GDM1 (cell line): Measurements from ENCODE around the gene SYCN.
"Not testable (repeated sequence)": the region's sequence is repeated elsewhere in the genome, so short reads cannot be mapped to it uniquely, and the experiment has no call there.

Source experiments
- DNase-seq: peaks from one replicate; lab custom pipeline; 2025; lab: John Stamatoyannopoulos, UW

SYCN gene

DNA sequence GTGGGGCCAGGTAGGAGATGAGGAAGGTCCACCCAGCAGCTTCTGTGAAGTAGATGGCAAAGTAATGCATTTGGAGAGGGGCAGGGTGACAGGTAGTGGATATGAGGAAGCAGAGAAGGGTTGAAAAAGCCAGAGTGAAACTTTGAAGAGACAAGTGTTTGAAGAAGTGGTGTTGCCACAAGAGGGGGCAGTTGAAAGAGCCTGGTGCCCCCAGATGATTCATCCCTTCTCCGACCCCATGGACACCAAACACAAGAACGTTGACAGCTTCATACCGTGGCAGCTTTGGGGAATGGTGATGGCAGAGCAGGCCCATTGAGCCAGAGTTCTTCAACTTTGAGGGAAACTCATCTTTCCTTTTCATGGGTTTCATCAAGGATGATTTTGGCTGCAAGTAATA lies 20.8 kb upstream of the SYCN start:
- DNase-seq: peak; percentile 12

DNA sequence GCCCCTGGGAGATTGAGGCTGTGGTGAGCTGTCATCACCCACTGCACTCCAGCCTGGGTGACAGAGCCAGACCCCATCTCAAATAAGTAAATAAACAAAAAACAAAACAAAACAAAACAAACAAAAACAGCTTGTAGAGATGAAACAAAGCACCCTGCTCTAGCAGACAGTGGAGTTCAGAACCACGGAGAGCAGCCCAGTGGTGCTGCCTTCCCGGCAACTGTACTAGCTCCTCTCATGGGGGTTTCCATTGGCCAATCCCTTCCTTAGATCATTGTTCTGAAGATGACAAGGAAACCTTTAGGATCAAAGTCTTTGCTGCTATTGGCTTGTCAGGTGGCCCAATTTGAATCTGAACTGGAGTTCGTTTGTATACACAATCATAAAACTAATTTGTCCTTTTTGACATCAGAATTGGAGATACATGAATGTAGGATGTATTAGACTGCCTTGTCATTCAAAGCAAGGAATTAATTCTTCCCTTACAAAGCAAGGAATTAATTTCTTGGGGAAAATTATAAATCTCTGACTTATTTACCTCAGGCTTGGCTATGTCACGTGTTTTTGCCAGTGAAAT lies 19.7 kb upstream of the SYCN start:
- DNase-seq: no peak

DNA sequence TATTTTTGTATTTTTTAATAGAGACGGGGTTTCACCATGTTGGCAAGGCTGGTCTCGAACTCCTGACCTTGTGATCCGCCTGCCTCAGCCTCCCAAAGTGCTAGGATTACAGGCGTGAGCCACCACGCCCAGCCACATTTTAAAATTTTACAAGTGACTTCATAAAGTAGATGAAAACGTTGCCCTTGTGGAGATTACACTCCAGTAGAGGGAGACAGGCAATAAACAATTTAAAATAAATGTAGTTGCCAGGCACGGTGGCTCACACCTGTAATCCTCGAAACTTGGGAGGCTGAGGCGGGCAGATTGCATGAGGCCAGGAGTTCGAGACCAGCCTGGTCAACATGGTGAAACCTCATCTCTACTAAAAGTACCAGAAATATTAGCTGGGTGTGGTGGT lies 15.0 kb upstream of the SYCN start:
- DNase-seq: not testable (repeated sequence)

DNA sequence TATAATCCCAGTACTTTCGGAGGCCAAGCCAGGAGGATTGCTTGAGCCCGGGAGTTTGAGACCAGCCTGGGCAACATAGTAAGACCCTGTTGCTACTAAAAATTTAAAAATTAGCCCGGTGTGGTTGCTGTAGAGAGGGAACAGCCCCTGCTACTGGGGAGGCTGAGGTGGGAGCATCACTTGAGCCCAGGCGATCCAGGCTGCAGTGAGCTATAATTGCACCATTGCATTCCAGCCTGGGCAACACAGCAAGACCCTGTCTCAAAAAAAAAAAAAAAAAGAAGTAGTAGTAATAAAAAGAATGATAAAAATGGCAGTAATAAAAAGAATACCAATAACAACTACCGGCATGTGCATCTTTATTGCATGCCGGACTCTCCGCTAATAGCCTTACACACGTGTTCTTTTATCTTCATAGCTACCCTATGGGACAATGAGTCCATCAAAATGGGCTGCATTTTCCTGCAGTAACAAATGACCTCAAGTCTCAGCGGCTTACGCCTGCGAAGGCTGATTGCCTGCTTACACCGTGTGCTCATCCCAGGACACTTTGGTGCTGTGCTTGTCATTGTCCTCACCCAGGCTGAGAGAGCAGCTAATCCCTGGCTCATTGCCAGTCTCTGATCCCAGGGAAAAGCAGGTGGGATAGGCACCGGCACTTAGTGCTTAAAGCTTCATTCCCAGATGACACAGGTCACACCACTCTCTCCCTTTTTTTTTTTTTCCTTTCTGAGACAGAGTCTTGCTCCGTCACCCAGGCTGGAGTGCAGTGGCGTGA lies 14.4 kb upstream of the SYCN start:
- DNase-seq: no peak

DNA sequence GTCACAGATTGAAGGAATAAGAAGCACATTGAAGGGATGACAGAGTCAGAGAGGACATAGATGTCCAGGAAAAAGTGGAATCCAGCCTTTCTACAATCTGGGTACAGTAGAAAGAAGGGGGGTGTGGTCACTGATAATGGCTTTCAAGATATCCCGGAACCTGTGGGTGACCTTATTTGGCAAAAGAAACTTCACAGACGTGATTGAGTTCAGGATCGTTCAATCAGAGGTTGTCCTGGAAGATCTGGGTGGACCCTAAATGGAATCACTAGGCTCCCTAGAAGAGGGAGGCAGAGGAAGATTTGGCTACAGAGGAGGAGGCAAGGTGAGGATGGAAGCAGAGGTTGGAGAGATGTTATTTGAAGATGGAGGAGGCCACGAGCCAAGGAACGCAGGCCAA lies 13.0 kb upstream of the SYCN start:
- no peak for DNase-seq

DNA sequence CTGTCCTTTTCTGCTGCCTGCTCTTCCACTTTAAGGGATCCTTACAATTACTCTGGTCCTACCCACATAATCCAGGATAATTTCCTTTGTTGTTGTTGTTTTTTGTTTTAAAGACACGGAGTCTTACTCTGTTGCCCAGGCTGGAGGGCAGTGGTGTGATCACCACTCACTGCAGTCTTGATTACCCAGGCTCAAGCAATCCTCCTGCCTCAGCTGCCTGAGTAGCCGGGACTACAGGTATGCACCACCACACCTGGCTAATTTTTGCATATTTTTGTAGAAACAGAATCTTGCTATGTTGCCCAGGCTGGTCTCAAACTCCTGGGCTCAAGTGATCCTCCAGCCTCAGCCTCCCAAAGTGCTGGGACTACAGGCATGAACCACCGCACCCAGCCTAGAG lies 11.3 kb upstream of the SYCN start:
- DNase-seq: not testable (repeated sequence)

DNA sequence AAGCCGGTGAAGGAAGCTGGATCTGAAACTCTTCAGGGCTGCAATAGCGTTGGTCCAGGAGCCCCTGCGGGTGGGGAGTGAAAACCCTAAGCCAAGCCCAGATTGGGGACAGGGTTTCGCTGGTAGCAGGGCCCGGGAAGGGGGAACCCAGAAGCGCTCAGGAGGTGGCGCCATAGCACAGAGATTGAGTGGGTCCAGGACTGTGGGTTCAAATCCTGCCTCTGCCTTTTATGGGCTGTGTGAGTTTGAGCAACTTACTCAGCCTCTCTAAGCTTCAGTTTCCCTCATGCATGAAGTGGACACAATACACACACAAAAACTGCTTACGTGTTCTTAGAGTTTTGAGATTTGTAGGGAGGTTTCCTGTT lies 8.3 kb upstream of the SYCN start:
- DNase-seq: no peak

DNA sequence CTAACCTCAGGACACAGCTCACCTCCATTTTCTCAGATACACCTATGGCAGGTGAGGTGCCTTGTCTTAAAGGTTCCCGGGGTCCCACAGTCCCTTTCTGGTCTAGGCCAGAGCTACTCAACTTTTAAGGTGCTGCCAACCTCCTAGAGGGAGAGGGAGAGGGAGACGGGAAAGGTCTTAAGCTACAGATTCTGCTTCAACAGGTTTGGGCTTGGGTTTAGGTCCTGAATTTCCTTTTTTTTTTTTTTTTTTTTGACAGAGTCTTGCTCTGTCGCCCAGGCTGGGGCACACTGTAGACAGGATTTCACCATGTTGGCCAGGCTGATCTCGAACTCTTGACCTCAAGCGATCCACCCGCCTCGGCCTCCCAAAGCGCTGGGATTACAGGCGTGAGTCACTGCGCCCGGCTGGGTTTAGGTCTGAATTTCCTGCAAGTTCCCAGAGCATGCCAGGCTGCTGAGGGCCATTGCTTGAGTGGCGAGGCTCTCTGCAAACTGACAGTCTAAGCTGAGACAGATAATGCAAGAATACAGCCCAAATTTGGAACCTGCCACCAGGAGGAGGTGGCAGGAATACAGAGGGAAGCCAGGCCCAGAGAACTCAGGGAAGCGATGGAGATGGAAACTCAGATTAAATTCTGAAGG lies 7.8 kb upstream of the SYCN start:
- DNase-seq: no peak

DNA sequence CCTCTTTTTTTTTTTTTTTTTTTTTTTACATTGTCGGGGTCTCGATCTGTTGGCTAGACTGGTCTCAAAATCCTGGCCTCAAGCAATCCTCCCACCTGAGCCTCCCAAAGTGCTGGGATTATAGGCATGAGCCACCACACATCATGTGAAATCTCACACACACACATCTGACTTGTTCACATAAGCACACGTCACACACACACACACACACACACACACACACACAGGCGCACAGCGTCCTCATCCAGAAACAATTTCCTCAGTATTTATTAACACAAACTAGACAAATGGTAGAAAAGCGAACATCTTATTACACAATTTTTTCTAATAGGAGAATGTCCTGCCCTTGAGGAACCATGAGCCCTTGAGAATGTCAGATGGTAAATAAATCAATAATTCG lies 5.1 kb upstream of the SYCN start:
- no peak for DNase-seq

DNA sequence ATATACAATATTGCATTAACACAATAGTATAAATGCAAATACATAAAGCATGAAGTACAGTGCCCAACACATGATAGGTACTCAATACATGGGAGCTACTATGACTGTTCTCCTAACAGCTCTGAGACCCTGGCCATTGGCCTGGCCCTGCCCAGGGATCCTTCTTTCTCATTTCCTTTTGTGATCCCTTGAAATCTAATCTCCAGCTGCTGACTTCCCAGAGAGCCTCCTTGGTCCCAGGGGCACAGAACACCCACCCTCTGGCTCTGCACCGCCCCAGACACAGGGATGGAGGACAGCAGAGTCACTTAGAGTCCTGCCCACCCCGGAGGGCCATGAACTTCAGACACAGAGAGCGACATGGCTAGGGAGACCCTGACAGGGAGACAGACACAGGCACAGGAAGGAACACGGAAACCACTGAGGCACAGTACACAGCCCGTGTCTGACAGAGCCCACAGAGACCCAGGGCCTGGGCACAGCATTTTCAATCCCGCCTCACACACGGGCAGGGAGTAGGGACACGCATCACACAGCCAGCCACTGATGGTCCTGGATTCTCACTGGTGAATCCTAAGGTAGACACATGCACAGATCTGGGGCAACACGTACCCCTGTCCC lies 4.2 kb upstream of the SYCN start:
- DNase-seq: no peak

DNA sequence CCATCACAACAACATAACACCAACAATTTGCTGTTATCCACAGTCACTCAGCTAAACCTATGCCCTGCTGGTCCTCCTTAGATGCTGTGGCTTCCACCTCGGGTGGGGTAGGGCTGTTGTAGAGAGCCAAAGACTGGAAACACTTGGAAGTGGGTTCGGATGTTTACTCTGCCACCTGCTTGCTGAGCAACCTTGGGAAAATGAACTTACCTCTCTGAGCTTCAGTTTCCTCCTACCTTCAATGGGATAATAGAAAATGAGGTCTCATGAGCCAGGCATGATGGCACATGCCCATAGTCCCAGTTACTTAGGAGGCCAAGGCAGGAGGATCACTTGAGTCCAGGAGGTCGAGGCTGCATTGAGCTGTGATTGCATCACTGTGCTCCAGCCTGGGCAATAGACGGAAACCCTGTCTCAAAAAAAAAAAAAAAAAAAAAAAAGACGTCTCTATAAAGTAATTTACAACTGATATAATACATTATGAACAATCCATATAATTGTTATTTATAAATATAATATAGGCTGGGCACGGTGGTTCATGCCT lies 3.3 kb upstream of the SYCN start:
- no peak for DNase-seq

DNA sequence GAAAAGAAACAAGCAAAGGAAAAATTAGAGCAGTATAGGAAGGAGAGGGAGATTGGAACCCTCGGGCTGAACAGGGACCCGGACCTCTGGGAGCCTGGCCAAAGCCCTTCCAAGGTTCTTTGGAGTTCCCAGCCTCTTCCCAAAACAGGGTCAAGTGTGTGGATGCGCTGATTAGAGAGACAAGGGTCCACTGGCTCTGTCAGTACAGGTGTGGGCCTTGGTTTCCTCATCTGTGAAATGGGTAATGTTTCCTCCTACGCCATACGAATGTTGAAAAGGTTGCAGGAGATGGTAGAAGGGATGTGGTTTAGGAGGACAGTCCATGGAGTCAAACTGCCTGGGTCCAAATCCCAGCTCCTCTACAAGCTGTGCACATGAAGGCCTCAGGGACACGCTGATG lies 2.1 kb upstream of the SYCN start:
- no peak for DNase-seq

DNA sequence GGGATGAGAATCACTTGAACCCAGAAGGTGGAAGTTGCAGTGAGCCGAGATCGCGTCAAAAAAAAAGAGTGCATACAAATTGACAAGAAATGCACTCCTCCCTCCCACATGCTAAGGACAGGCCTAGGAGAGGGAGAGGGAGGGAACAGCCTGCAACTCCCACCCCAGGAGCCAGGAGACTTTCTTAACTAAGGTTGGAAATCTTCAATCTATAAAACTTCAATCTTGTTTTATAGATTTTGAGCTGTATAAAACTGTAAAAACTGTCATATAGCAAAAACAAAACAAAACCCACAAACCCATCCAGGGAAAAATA lies 1.3 kb upstream of the SYCN start:
- no peak for DNase-seq

DNA sequence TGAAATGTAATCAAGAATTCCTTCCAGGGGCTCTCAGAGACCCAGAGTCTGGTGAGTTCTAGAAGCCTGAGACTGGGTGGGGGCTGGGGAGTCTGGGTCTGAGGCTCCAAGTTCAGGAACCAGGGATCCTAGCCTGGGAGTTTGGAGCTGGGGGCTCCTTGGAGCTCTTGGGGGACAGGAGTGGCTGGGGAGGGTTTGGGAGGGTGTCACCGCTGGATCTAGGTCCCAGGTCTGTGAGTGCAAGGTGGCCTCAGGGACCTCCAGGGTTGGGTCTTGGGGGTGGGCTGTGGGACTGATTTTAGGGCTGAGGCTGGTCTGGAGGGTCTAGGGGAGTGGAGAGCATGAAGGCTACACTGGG lies 1.1 kb downstream of the SYCN start:
- DNase-seq: no peak

DNA sequence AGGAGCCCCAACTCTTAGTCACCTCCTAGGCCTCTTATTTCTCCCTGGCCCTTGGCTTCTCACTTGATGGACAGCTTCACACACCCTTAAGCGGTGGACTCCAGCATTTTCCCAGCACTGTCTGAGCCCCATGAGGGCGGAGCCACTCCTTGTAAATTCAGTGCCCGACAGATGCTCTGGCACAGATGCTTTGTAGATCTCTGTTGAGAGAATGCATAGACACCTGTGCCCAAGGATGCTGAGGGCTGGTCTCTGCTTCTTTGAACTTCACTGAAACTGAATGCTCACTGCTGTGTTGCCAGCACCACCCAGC lies 3.3 kb downstream of the SYCN start:
- DNase-seq: no peak

DNA sequence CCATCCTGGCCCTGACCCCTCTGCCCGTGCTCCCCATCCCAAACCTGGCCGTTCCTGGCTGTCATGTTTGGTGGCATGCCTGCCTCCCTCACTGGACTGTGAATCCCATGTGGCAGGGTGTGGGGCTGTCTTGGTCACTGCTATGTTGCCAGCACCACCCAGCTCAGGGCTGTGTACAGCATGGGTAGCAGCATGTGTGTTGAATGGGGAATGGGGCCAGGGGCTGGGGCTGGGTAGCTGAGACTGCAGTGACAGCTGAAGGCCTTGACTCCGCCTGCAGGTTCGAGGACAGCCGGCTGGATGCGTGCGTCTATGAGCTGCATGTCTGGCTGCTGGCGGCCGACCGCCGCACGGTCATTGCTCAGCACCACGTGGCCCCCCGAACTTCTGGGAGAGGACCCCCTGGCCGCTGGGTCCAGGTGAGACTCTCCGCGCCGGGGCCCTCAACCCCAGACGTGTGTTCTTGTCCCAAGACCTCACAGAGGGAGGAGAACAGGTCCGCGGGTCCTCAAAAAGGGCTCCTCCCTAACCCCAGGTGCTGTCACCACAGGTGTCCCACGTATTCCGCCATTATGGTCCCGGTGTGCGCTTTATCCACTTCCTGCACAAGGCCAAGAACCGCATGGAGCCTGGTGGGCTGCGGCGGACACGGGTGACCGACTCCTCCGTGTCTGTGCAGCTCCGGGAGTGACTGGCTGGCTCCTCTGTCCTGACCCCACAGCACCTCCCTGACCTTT lies 3.8 kb downstream of the SYCN start:
- DNase-seq: no peak

DNA sequence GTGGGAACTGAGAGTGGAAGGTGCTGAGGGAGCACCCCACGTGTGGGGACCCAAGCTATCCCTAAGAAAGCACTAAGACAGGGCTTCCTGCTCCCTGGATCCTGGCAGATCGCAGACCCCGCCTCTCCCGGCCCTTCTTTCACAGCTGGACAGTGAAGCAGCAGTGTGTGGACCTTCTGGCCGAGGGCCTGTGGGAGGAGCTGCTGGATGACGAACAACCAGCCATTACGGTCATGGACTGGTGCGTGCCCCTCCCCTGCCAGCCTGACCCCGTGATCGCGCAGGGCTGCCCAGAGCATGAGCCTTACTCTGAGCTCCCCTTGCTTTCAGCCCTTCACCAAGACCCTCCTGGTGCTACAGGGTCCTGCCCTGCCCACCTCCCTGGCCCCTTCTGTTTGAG lies 5.0 kb downstream of the SYCN start:
- DNase-seq: no peak

DNA sequence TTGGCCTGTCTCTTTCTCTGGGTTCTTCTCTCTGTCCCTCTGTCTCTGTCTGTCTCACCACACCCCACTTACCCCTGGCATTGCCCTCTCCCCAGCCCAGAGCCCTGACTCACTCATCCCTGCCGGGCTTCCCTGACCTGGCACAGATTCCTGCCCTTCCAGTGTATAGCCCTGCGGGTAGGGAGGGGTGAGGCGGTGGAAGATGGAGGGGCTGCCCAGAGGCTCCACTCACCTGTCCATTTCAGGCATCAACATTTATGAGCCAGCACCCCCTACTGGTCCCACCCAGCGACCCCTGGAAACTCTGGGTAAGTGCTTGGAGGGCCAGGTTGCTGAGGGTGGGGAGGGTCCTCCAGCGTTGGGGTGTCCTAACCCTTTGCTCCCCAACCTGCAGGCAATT lies 6.3 kb downstream of the SYCN start:
- no peak for DNase-seq

DNA sequence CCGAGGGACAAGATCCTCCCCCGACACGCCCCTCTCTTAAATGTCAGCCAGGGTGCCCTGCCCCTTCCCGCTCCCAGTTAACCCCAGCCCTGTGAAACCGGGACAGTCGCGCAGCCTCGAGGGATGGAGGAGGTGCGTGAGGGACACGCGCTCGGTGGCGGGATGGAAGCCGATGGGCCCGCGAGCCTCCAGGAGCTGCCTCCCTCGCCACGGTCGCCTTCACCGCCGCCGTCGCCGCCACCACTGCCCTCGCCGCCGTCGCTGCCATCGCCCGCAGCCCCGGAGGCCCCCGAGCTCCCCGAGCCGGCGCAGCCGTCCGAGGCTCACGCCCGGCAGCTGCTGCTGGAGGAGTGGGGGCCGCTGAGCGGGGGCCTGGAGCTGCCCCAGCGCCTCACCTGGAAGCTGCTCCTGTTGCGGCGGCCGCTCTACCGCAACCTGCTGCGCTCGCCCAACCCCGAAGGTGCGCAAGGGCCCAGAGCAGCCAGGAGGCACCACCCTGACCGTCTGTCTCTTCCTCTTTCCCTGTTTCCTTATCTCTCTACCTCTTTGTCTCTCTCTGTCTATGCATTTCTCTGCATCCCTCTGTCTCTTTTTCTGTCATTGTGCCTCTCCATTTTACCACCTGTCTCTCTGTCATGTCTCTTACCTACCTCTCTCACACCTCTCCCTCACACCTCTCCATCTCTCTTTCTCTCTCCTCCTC lies 7.1 kb downstream of the SYCN start, which contains the start of gene NCCRP1:
Gene NCCRP1, plus strand, starts transcription at position 105 of the 703 bp plus-strand sequence. Its CDS starts 19 bp downstream, at position 124.
- DNase-seq: no peak

DNA sequence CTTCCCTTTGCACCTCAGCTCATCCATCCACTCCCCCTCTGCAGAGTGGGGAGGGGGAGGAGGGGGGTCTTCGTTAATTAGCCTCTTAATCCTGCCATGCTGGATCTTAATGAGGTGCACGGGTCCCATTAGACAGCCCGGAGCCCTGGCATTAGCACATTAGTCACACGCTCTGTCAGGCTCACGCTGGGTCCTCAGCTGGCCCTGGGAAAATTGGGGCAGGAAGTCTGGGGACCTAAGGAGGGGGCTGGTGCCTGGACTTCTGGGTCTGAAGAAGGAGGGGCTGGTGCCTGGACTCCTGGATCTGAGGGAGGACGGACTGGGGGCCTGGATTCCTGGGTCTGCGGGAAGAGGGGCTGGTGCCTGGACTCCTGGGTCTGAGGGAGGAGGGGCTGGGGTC lies 7.7 kb downstream of the SYCN start:
- DNase-seq: no peak

DNA sequence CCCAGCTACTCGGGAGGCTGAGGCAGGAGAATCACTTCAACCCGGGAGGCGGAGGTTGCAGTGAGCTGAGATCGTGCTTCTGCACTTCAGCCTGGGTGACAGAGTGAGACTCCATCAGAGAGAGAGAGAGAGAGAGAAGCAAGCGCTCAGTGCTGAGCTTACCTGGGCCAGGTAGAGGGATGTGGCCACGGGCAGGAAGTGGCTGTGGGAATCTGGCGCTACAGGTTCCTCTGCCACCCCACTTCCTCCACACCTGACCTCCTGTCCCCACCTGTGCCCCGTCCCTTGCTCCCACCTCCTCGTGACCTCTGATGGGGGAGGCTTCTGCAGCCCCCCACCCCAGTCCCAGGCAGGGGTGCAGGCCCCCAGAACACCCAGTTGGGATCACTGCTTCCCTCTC lies 8.3 kb downstream of the SYCN start:
- no peak for DNase-seq
